Hematopoietic multipotent progenitor cell treated with erythropoietin and hydrocortisone succinate and interleukin-3 and kit ligand, for 8 days (in vitro differentiated cells): ENCODE measurements around the gene ATXN1.
A peak's percentile ranks its signal among the peaks of the same experiment; 100 is the strongest.
"Not testable (repeated sequence)": the region's sequence is repeated elsewhere in the genome, so short reads cannot be mapped to it uniquely, and the experiment has no call there.

Experiments used
- DNase-seq: peaks from one replicate; pipeline ENCODE4 v3.0.0-alpha.2; 2015

ATXN1 gene

DNA sequence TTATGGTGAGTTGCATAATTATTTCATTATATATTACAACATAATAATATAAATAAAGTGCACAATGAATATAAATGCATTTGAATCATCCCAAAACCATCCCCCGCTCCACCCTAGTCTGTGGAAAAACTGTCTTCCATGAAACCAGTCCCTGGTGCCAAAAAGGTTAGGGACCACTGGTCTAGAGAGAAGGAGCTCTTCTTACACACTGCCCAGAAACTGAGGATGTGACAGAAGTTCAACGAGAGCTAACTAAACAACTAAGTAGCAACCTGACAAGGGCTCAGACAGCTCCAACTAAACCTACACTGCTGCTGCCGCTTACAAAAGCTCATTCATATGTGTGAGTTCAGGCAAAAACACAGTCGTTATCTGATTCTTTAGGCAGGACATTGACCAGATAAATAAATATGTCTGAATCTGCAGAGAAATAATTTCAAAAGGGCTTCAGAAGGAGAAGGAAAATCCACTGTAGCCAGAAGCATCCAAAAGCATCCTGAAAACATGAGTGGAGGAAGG, 125.9 kb downstream of the ATXN1 start:
- DNase-seq: no peak

- DNase-seq: no peak
These were observed 126.4 kb downstream of the ATXN1 start for GRCh38 chr6:16634855-16635254.

DNA sequence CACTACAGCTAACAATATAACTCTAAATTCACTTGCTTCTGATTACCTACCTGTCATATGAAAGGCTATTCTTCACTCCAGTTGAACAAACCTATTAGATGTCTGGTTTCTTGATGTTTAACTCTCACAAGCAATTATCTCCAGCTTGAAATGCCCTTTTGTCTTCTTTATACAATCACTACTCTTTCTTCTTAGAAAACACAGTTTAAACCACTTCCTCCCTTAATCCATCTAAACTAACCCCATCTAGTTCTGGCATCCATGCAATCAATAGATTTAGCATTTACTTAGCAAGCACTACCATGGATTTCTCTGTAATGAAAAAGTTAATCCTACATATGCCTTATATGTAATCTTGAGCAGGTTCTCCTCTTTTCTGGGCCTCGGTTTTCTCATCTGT, 127.3 kb downstream of the ATXN1 start:
- no peak for DNase-seq

DNA sequence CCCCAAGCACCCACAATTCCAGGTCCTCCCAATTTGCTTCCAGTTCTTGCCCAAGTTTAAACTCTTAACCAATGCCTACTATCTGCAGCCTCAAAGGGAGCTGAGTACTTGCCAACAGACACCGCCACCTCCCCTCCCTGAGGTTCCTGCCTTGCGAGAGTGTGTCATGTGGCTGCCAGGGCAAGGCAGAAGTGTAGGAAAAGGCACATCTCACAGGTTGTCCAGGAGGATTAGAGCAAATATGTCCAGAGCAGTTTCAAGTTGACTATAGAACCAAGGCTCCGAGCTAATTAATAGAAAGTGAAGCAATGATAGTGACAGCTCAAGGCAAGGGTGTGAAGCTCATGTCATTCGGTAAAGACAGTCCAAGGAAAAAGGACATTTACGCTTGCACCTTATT, 127.8 kb downstream of the ATXN1 start:
- DNase-seq: no peak

- DNase-seq: no peak
These were observed 129.2 kb downstream of the ATXN1 start for GRCh38 chr6:16632101-16632500.

- DNase-seq: no peak
These were observed 131.1 kb downstream of the ATXN1 start for GRCh38 chr6:16630026-16630643.

GRCh38 chr6:16628580-16628979, 132.7 kb downstream of the ATXN1 start:
- DNase-seq: not testable (repeated sequence)

DNA sequence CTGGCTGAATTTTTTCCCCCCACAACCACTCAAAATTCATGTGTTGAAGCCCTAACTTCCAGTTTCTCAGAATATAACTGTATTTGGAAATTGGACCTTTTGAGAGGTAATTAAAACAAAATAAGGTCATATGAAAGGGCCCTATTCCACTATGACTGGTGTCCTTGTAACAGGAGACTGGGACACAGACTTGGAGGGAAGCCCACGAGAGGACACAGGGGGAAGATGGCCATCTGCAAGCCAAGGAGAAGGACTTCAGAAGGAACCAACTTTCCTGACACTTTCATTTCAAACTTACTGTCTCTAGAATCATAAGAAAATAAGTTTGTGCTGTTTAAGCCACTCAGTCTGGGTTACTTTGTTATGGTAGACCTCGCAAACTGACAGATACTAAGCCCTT, 134.6 kb downstream of the ATXN1 start:
- no peak for DNase-seq

- DNase-seq: peak; percentile 50
These were observed 135.7 kb downstream of the ATXN1 start for GRCh38 chr6:16625291-16626265.

- no peak for DNase-seq
These were observed 136.5 kb downstream of the ATXN1 start for GRCh38 chr6:16624636-16625290.

GRCh38 chr6:16623731-16624130, 137.5 kb downstream of the ATXN1 start:
- no peak for DNase-seq

GRCh38 chr6:16623029-16623653, 138.1 kb downstream of the ATXN1 start:
- peak; percentile 12 for DNase-seq

- no peak for DNase-seq
These were observed 139.1 kb downstream of the ATXN1 start for GRCh38 chr6:16622193-16622592.

DNA sequence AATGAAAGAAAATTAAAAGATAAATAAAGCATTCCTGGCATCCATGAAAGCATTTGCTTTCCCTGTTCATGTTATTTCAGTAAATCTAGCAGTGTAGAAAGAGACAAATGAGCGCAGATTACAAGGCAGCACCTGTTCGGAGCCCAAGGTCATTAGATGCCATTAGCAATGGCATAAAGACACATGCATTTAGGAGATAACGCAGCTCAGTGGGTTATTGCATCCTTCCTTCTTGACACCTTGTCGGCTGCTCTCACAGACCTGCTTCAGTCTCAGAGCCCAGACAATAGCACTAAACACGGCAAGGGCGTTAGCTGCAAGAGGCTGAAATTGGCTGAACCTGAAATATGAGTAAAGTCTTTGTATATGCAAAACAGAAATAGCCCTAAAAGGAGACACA, 140.3 kb downstream of the ATXN1 start:
- no peak for DNase-seq

DNA sequence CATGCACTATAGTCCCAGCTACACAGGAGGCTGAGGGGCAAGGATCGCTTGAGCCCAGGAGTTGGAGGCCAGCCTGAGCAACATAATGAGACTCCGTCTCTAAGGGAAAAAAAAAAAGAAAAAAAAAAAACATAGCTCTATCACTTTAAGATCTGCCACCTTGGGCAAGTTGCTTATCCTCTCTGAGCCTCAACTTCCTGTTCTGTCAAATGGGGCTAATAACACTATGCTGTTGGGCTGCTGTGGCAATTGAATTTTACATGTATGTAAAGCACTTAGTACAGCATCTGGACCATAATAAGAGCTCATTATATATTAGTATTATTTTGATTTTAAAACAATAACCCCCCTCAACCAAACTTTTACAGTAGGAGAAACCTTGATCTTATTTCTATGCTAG, 141.5 kb downstream of the ATXN1 start:
- DNase-seq: no peak

DNA sequence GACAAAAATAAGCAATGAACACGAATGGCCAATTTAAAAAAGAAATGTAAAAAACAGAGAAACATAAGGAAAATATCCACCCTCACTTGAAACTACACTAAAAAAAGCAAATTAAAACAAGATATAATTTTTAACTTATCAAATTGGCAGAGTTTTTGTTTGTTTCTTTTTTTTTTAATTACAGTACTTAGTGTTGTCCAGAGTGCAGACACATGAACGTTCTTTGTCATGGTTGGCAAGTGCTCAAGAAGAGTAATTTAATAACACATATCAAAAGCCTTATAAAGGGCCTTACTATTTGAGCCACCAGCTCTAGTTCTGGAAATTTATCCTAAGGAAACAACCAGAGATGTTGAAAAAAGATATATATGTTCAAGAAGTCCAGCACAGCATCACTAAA, 142.3 kb downstream of the ATXN1 start:
- DNase-seq: no peak

- not testable (repeated sequence) for DNase-seq
These were observed 146.0 kb downstream of the ATXN1 start for GRCh38 chr6:16615215-16615614.

GRCh38 chr6:16614143-16614542, 147.1 kb downstream of the ATXN1 start:
- DNase-seq: not testable (repeated sequence)

GRCh38 chr6:16613504-16613903, 147.8 kb downstream of the ATXN1 start:
- DNase-seq: not testable (repeated sequence)

GRCh38 chr6:16608444-16608843, 152.8 kb downstream of the ATXN1 start:
- DNase-seq: no peak

DNA sequence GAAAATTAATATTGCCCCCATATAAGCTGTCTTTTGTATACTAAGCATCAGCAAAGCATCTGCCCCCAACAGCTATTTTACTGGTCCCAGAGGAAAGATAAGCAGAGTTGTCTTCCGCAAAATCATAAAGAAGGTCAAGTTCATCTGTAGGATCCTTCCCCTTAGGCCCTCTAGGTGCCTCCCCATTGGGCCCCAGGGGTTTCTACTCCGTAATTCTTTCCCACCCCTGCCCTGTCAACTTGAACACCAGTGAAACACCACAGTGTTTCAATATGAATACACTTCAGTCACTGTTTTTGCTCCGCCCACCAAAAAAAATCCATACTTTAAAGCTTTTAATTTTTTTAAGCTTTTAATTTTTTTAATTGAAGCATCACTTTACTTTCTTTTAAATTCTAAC, 159.2 kb downstream of the ATXN1 start:
- DNase-seq: no peak

GRCh38 chr6:16600701-16601100, 160.6 kb downstream of the ATXN1 start:
- DNase-seq: no peak

DNA sequence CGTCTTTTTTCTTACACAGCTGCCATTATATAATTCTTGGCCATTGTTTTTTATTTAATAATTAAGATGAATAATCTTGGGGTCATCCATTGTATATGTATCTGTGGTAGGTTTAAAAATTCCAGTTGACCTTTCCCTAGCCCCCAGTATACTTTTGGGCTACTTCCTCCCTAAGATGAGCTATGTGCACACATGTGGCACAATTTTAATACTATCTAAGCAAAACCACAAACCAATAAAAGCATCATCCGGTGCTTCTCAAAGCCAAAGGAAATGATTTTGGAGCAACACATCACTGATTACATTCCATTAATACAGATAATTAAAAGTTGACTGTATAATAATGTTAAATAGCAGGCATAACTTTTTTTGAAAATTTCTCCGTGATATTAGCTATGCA, 161.2 kb downstream of the ATXN1 start:
- DNase-seq: no peak
